Astrocyte of the cerebellum (primary cell): Measurements from ENCODE around the gene SLC6A2.

ENCODE experiments used
- DNase-seq: peaks from one replicate; pipeline ENCODE4 v3.0.0-alpha.2; 2011; ENCODE audit warnings: low read depth
- H3K4me3 ChIP-seq: 2 replicates; pipeline ENCODE4 v1.5.1; 2011; ENCODE audit warnings: mild to moderate bottlenecking, low read depth, low read length, moderate library complexity
- CTCF ChIP-seq: IDR thresholded peaks from 2 replicates; pipeline ENCODE4 v1.5.1; 2012; ENCODE audit warnings: low read length, low read depth, moderate library complexity, mild to moderate bottlenecking; ENCODE audit errors: missing control alignments
- in situ Hi-C: cut with HindIII; loops from 2 replicates; pipeline ENCODE4 v1.10.0; 2017; ENCODE audit warnings: low sequenced_read_pairs

Gene SLC6A2

GRCh38 chr16:55622930-55623561, 32.7 kb upstream of the SLC6A2 start:
- no peak for TF ChIP-seq CTCF
- no peak for DNase-seq
- in situ Hi-C loops, result no loop called here
- H3K4me3 ChIP-seq, result no peak overlapping the region

DNA sequence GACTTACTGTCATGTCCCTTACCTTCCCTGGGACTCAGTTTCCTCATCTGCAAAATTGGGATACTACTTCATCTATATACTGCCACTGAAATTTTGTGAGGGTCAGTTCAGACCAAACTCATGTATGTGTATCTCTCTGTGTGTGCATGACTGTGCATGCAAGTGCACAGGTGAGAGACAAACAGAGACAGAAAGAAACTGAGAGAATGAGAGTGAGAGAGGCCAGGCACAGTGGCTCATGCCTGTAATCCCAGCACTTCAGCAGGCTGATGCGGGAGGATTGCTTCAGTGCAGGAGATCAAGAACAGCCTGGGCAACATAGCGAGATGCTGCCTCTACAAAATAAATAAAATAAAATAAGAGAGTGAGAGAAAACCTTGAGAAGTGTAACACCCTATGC, 32.1 kb upstream of the SLC6A2 start:
- TF ChIP-seq CTCF, result no peak
- no peak overlapping the region for H3K4me3 ChIP-seq
- no peak for DNase-seq
- in situ Hi-C loops, result no loop called here

- H3K4me3 ChIP-seq, result no peak overlapping the region
- TF ChIP-seq CTCF, result no peak
- DNase-seq, result no peak
- in situ Hi-C loops, result loop anchor here (5.0 kb wide), 1 partner anchor 182 kb away; no protein-coding TSS in a partner anchor
Observed at GRCh38 chr16:55624696-55625095, 31.1 kb upstream of the SLC6A2 start.

- no peak for DNase-seq
- H3K4me3 ChIP-seq, result no peak overlapping the region
- in situ Hi-C loops, result loop anchor here (5.0 kb wide), 1 partner anchor 184 kb away; no protein-coding TSS in a partner anchor
- TF ChIP-seq CTCF, result no peak
Observed at GRCh38 chr16:55625843-55626242, 29.9 kb upstream of the SLC6A2 start.

- TF ChIP-seq CTCF, result no peak
- no peak overlapping the region for H3K4me3 ChIP-seq
- no peak for DNase-seq
- in situ Hi-C loops, result loop anchor here (5.0 kb wide), 1 partner anchor 186 kb away; no protein-coding TSS in a partner anchor
Observed at GRCh38 chr16:55628306-55628968, 27.4 kb upstream of the SLC6A2 start.

- in situ Hi-C loops, result no loop called here
Observed at GRCh38 chr16:55630774-55631173, 25.0 kb upstream of the SLC6A2 start.

More at GRCh38 chr16:55630774-55631173, 25.0 kb upstream of the SLC6A2 start:
- H3K4me3 ChIP-seq, result no peak overlapping the region
- DNase-seq, result no peak
- no peak for TF ChIP-seq CTCF
